ENCODE data around the gene CCDC71. TPM values are rescaled to one million over a fixed set of nuclear protein-coding genes. Genes with fewer than 3 reads are reported as not detected.
A peak's percentile ranks its signal among the peaks of the same experiment; 100 is the strongest.

Gene CCDC71
- total RNA-seq, 4 donors from 2014 or later: 9.2 to 58.2 (median 31.3) TPM

- TF ChIP-seq POLR2A (IDR thresholded peaks at IDR 0.05) (no peak), CTCF (IDR thresholded peaks at IDR 0.05) (no peak)
- intact Hi-C loops (cut with DNase I; ENCODE audit: low total_unique reads): no loop called here
- Histone ChIP-seq H3K4me3 (no peak overlapping the region), H3K4me1 (no peaks in the 10 kb centered on the region), H3K36me3 (no peaks in the 10 kb centered on the region), H3K9me3 (no peaks in the 10 kb centered on the region), H3K27me3 (no peaks in the 10 kb centered on the region), H3K27ac (no peak overlapping the region)
- DNase-seq: no peak
These were observed 26.1 kb downstream of the CCDC71 start for GRCh38 chr3:49140080-49140479.

GRCh38 chr3:49135499-49135898 lies 30.6 kb downstream of the CCDC71 start:
- no peaks in the 10 kb centered on the region for H3K27me3 ChIP-seq
- intact Hi-C loops (cut with DNase I; ENCODE audit: low total_unique reads): no loop called here
- no peak for TF ChIP-seq CTCF (IDR thresholded peaks at IDR 0.05)
- TF ChIP-seq POLR2A (IDR thresholded peaks at IDR 0.05): no peak
- no peak overlapping the region for H3K27ac ChIP-seq
- H3K36me3 ChIP-seq: no peaks in the 10 kb centered on the region
- peaks cover 0 to 12% of the 10 kb centered on the region in 2 donors for H3K4me1 ChIP-seq
- no peak overlapping the region for H3K4me3 ChIP-seq
- no peaks in the 10 kb centered on the region for H3K9me3 ChIP-seq
- no peak for DNase-seq

- DNase-seq: no peak
- Histone ChIP-seq H3K4me1 (peaks cover 0 to 12% of the 10 kb centered on the region in 2 donors), H3K4me3 (no peak overlapping the region), H3K27me3 (no peaks in the 10 kb centered on the region), H3K36me3 (no peaks in the 10 kb centered on the region), H3K27ac (peak overlapping the region in 1 of 2 donors; percentile 96), H3K9me3 (no peaks in the 10 kb centered on the region)
- TF ChIP-seq POLR2A (IDR thresholded peaks at IDR 0.05) (no peak), CTCF (IDR thresholded peaks at IDR 0.05) (no peak)
- intact Hi-C loops (cut with DNase I; ENCODE audit: low total_unique reads): no loop called here
These were observed 31.5 kb downstream of the CCDC71 start for GRCh38 chr3:49134471-49135265.

GRCh38 chr3:49133226-49133951 lies 32.7 kb downstream of the CCDC71 start:
- no peaks in the 10 kb centered on the region for H3K9me3 ChIP-seq
- intact Hi-C loops (cut with DNase I; ENCODE audit: low total_unique reads): no loop called here
- peak; percentile 87 to 88 for DNase-seq
- no peaks in the 10 kb centered on the region for H3K36me3 ChIP-seq
- peak overlapping the region; percentile 90 to 96 for H3K27ac ChIP-seq
- peaks cover 0 to 12% of the 10 kb centered on the region in 2 donors for H3K4me1 ChIP-seq
- H3K4me3 ChIP-seq: peak overlapping the region; percentile 57 to 75
- no peaks in the 10 kb centered on the region for H3K27me3 ChIP-seq
- TF ChIP-seq POLR2A (IDR thresholded peaks at IDR 0.05): peak in 1 of 2 donors; percentile 45
- peak in 2 of 4 experiments; percentile 3 to 38 for TF ChIP-seq CTCF (IDR thresholded peaks at IDR 0.05)

Measured in uterus (tissue), 4 donors.